HG02763 (cell line): ENCODE measurements around the gene ZSCAN1.
"Not testable (repeated sequence)": the region's sequence is repeated elsewhere in the genome, so short reads cannot be mapped to it uniquely, and the experiment has no call there.

Source experiments
- ATAC-seq: cut with Tn5 transposase; IDR thresholded peaks from one replicate; pipeline ENCODE4 v1.9.1; 2021; ENCODE audit warnings: mild to moderate bottlenecking, moderate library complexity; ENCODE audit not compliant: unreplicated experiment

Gene ZSCAN1, protein sequence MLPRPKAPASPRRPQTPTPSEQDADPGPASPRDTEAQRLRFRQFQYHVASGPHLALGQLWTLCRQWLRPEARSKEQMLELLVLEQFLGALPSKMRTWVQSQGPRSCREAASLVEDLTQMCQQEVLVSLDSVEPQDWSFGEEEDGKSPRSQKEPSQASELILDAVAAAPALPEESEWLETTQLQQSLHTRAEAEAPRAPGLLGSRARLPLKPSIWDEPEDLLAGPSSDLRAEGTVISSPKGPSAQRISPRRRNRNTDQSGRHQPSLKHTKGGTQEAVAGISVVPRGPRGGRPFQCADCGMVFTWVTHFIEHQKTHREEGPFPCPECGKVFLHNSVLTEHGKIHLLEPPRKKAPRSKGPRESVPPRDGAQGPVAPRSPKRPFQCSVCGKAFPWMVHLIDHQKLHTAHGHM

DNA sequence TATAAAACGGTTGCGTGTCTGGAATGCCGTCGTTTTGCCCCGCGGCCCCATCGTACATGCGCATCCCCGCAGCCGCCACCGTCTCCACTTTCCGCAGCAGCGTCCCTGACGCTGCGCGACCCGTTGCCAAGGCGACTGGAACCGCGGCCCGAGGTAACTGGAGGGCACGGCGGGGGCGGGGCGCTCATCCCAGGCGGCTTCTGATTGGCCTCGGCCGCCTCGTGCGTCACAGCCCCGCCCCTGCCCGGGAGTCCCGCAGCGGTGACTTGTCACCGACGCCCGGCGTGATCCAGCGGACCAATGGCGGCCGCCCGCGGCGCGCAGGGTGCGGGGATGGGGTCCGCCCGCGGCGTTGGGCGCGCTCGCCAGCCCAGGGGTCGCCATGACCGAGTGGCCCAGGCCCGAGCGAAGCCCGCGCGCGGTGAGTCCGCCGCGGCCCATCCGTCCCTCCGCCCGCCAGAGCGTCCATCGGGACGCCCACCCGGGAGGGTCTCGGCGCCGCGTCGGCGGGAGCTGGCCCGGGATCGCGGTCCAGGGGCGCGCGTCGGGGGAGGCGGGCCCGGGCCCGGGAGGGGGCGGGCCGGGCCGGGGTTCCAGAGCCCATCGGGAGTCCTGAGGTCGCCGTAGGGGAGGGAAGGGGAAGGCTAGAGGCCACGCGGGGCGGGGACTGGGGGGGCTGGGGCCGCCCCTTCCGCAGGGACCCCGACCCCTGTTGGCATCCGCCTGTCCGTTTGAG lies at the start of gene ZSCAN1:
Gene ZSCAN1, plus strand, starts transcription at position 285 of the 736 bp plus-strand sequence. CDS start 3,812 bp downstream, outside the sequence.
- ATAC-seq = no peak

DNA sequence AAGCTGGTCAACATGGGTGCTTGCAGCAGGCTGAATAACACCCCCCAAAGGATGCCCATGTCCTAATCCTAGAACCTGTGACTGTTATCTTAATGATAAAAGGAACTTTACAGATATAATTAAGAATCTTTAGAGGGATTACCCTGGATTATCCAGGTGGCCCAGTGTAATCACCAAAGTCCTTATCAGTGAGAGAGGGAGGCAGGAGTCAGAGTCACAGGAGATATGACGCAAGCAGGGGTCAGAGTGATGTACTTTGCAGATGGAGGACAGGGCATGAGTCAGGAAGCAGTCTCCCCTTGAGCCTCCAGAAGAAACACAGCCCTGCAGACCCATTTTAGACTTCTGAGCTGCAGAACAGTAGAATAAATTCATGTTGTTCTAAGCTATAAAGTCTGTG lies 41.0 kb upstream of the ZSCAN1 start:
- ATAC-seq = no peak

DNA sequence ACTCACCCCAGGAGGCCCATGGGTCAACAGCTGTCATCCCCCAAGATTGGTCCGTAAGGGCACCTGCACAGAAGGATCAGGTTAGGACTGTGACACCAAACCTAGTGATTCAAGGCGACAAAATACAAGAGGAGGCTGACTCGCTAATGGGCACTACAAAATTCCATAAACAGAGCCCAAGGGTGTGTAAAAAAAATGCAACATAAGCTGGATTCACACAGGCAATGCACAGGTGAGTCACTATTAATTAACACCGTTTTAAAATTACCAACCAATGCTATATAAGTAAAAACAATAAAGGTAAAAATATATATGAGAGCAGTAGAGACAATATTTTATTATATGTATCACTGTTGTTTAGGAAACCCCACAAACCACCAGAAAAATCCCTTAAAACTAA lies 33.1 kb upstream of the ZSCAN1 start:
- ATAC-seq = no peak

DNA sequence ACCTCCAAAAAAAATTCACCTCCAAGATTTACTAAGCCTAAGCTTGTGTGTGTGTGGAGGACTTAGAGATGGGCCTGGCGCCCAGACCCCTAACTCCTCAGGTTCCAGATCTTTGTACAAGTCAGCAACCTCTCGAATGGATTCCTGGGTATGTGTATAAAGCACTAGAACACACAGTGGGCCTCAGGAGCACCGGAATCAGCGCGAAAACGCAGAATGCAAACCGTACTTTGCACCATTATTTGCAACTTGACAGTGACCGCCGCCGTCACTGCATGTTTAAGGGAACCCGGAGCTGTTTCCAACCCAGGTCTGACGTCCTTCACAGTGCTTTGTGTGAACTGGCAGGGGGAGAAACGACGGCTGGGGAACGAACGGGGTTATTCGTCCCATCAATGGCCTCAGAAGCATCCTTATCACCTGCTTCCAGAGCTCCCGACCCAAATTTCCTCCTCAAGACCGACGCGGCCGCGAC lies 31.9 kb upstream of the ZSCAN1 start:
- ATAC-seq = no peak

DNA sequence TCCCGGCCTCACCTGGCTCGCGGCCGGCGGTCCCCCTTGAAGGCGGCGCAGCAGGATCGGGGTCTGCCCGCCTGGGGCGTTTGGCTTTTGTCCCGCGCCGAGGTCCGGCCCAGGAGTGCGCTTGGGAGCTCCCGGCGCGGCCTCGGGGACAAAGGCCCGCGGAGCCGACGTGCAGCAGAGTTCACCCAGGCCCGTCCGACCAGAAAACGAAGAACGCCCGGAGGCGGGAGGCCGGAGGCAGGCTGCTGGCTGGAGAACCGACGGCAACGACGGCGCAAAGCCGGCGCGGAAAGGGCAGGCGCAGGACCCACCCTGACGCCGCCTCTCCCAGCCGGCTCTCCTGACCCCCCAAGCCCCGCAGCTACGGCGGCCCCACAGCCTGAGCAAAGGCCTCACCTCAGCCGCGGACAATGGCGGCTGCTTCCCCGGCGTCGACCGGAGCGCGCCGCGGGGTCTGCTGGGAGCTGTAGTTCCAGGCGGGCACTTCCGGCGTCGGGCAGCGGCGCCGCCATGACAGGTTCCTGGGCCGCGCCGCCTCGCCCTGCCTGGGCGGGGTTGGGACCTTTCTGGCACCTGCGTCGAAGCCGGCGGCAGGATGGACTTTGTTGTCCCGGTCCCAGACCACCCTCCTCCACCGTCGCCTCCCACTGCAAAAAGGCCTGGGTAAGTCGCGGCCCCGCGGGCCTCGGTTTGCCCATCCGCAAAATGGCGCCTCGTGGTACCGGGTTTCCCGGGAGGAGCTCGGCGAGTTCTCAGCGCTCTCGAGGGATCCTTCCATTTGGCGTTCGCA lies 31.2 kb upstream of the ZSCAN1 start, which contains the start of gene ZNF606:
Gene ZNF606, minus strand, starts transcription at position 437 of the 790 bp plus-strand sequence. CDS start 1,501 bp downstream, outside the sequence.
- peak; percentile 92 for ATAC-seq

DNA sequence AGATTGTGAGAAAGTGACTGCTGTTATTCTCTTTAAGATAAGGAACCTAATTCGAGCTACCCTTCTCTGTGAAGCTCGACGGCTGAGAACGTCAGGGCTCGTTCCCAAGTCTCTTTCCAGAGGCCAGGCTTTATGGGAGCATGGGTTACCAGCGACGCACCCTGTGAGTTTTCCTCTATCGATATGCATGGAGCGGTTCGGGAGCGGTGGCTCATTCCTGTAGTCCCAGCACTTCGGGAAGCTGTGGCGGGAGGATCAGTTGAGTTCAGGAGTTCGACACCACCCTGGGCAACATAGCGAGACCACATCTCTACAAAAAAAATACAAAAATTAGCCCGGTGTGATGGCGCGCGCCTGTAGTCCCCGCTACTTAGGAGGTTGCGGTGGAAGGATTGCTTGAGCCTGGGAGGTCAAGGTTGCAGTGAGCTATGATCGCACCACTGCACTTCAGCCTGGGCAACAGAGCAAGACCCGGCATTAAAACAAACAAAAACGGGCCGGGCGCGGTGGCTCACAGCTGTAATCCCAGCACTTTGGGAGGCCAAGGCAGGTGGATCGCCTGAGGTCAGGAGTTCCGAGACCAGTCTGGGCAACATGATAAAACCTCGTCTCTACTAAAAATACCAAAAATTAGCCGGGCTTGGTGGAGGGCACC lies 30.5 kb upstream of the ZSCAN1 start:
- no peak for ATAC-seq

DNA sequence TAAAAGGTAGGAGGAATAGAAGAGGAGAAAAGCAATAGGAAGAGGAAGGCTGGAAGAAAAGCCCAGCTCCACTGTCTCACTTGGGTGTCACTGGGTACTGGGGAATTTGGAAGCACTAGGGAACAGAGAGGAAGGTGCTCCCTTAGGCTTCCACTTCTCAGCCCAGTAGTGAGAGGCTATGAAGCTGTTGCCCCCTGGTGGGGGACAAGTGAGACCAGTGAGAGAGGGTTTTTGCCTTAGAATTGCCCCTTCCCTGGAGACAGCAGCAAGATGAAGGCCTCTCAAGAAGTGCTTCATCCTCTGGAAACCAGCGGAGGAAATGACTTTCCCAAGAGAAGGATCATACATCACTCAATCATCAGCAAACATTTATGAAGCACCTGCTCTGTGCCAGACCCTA lies 26.5 kb upstream of the ZSCAN1 start:
- ATAC-seq = no peak

DNA sequence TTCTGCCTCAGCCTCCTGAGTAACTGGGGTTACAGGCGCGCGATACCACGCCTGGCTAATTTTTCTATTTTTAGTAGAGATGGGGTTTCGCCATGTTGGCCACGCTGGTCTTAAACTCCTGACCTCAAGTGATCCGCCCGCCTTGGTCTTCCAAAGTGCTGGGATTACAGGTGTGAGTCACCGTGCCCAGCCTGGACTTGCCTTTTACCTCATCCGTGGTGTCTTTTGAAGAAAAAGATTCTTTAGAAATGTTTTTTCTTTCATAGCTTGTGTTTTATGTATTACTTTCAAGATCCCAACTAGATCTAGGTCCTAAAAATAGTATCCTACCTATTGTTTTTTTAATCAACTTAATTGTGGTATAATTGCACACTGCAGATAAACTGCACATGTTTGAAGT lies 24.9 kb upstream of the ZSCAN1 start:
- ATAC-seq = not testable (repeated sequence)

DNA sequence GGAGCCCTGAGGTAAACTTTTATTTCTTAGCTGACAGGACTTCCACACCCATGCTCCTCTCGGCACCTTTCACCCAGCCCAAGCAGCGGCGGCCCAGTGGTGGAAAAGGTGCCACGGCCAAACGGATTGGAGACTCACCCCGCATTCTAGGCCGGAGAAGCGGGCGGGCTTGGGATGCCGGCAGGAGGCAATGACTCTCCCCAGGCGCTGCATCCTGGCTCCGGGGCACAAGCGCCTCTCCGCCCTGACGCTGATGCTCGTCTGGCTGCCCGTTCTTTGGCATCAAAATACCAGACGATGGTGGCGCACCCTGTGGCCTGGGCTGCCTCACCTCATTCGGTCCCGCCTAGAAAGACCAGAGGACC lies 24.5 kb upstream of the ZSCAN1 start:
- ATAC-seq = no peak

DNA sequence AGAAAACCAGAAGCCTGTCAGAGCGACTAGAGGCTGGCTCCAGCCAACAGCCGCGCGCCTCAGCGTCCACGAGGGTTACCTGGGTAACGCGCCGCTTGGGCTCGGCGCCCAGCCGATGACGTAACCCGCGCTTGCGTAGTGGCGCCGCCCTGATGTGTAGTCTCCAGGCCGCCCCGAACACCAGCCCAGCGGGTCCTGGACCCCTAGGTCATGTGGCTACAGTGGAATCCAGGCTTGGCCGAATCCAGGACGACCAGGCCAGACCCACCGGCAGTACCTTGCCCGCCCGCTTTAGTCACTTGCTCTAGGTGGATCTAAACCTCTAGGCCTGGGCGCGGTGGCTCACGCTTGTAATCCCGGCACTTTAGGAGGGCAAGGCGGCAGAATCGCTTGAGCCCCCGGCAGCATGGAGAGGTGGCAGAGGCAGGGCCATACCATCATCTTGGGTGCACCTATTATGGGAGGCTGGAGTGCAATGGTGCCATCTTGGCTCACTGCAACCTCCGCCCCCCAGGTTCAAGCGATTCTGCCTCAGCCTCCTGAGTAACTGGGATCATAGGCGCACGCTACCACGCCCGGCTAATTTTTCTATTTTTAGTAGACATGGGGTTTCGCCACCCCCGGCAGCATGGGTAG lies 24.0 kb upstream of the ZSCAN1 start:
- no peak for ATAC-seq

DNA sequence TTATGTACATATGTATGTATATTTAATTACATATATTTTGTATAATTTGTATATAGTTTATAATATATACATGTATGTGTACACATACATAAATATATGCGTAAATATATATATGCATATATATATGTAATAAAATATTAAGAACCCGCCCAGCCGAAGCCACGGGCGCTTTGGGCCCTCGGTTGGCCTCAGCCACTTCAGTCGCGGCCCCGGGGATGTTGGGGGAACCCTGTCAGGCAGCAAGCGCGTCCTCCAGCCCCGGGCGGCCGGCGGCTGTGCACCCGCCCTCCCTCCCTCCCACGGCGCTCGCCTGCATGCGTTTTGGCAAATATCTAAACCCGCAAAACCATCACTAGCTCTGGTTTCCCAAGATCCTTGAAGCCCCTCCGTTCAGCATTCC lies 23.3 kb upstream of the ZSCAN1 start:
- ATAC-seq = no peak

DNA sequence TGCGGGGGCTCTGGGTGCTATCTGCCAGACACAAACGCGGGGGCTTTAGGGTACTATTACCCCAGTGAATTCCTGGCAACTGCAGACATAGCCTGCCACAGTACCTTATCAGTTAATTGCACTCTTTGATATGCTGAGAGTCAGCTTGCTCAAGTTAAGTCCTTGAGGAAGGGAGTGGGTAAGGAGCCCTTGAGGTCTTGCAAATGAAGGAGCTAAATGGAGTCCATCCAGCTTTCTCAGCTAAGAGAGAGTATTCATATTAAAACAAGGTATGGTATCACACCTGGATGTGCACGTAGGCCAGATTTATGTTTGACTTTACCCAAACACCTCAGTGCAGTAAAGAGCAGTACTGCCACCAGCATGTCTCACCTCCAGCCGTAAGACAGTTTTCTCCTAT lies 19.7 kb upstream of the ZSCAN1 start:
- ATAC-seq = no peak

DNA sequence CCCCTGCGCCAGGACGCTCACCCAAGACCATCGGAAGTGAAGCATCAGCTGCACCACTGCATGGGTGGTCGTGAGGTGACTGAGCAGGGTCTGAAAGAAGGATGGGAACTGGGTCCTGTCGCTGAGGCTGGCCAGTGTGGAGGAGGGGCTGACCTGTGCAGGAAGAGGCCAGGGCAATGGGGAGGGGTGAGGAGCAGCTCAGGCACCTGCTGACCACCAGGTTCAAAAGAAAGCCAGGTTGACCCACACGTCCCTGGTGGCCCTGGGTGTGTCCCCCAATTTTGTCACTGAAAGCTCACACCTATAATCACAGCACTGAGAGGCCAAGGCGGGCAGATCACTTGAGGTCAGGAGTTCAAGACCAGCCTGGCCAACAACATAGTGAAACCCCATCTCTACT lies 13.7 kb upstream of the ZSCAN1 start:
- ATAC-seq = no peak

DNA sequence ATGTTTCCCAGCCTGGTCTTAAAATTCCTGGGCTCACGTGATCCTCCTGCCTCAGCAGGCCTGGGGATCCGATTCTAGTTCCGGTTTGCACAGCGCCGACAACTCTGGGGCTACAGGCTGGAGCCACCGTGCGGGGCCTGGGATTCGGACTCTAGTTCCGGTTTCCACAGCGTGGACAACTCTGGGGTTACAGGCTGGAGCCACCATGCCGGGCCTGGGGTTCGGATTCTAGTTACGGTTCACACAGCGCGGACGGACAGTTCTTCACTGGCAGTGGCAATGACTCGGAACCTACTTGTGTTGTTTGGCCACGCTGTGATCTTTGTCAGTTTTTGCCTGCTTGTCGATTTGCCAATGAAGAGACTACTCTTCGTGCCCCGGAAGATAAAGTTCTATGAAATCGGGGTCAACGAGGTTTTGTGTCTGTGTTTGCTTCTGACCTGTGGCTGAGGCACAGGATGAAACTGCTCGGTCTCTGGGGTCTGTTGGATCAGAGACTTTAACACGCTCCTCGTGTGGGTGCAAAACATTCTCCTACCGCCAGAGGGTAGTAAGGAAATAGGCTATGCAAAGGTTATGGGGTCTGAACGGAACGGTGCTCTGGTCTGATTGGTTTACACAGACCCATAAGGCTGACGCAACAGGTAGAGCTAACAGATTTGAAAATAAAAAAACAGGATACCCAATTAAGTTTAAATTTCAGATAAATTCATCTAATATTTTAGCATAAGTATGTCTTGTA lies 12.1 kb upstream of the ZSCAN1 start:
- no peak for ATAC-seq

DNA sequence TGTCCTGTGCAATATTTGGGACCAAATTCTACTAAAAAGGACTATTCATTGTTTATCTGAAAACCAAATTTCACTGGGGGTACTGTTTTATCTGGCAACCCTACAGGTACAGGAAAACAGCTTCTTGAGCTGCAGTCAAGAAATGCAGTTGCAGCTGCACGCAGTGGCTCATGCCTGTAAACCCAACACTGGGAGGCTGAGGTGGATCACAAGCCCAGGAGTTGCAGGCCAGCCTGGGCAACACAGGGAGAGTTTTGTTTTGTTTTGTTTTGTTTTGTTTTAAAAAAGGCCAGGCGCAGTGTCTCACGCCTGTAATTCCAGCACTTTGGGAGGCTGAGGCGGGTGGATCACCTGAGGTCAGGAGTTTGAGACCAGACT lies 11.6 kb upstream of the ZSCAN1 start:
- no peak for ATAC-seq

DNA sequence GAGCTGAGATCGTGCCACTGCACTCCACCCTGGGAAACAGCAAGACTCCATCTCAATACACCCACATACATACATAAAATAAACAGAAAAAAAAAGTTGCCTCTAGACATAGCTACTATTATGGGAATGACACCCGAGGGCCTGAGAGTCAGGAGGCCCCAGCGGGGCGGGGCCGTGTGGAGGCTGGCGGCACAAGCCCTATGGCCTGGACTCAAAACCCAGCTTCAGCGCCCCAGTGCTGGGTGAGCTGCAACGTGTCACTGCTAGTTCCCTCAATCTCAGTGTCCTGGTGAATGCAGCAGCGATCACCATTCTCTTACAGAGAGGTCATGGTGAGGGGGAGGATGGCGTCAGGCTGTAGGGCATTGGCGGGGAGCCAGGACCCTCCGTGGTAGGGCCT lies 9.2 kb upstream of the ZSCAN1 start:
- ATAC-seq = no peak

DNA sequence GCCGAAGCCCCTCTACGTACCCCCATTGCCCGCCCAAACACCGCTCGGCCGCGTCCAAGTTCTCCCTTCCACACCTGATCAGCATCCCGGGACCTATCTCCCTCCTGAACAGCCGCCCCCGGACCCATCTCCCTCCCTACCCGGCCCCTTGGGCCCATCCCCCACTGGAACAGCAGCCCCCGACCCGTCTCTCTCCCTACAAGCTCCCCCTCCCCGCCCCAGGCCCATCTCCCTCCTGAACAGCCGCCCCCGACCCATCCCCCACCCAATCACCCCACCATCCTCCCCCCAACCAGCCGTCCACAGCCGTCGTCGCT lies 610 bp downstream of the ZSCAN1 start:
- no peak for ATAC-seq

DNA sequence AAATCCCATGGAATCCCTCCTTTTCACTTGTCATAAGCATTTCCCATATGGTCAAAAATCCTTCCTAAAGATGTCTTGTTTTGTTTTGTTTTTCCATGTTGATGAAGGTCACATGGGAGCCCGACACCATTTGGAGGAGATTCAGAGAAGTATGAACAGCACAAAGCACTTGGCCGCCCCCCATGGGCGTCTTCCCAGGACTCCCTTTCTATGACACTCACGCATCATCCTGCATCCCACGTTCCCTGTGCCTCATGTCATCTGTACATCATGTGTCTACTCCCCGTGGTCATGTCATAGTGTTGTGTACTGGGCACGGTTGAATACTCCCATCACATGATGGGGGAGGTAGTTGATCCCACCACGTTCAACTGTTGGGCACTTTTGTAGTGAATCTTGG lies 2.0 kb downstream of the ZSCAN1 start:
- ATAC-seq = no peak

DNA sequence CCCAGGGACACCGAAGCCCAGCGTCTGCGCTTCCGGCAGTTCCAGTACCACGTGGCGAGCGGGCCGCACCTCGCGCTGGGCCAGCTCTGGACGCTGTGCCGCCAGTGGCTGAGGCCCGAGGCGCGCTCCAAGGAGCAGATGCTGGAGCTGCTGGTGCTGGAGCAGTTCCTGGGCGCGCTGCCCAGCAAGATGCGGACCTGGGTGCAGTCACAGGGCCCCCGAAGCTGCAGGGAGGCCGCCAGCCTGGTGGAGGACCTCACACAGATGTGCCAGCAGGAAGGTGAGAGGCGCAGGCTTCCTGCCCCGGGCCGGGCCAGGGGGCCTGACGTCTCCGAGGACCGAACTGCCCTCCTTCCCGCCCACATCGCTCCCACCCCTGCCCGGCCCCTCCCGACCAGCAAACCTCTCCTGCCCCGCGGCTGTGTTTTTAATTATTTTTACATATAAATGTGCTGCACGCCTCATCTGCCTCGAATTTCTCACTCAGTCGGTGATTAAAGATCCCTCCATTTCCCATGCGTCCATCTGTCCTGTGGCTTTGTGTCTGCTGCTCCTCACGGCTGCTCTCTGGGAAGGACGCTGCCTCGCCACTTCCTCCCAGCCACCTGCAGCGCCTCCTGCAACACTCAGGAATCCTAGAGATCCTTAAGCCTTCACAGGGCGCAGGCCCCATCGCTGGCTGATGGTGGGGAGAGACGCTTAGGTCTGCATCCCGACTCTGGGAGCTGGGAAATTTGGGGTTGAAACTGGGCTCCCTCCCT lies 4.3 kb downstream of the ZSCAN1 start:
- ATAC-seq = no peak
